Measurements from ENCODE around the gene ABCC6.
"Not testable (repeated sequence)": the region's sequence is repeated elsewhere in the genome, so short reads cannot be mapped to it uniquely, and the experiment has no call there.

DNA sequence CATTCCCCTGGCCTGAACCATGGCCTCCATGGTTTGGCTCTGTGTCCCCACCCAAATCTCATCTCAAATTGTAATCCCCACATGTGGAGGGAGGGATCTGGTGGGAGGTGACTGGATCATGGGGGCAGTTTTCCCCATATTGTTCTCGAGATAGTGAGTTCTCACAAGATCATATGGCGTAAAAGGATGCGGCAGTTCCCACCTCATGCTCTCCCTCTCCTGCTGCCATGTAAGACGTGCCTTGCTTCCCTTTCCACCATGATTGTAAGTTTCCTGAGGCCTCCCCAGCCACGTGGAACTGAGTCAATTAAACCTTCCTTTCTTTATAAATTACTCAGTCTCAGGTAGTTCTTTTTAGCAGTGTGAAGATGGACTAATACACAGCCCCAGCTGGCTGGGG, 61.5 kb downstream of the ABCC6 start:
- not testable (repeated sequence) for TF ChIP-seq FOXA1 (IDR thresholded peaks at IDR 0.05); GABPA (IDR thresholded peaks at IDR 0.05 in 1 of 2, conservative IDR thresholded peaks at IDR 0.05 in 1 of 2); TAF1 (conservative IDR thresholded peaks at IDR 0.05)
- TF ChIP-seq, protein P1, sequence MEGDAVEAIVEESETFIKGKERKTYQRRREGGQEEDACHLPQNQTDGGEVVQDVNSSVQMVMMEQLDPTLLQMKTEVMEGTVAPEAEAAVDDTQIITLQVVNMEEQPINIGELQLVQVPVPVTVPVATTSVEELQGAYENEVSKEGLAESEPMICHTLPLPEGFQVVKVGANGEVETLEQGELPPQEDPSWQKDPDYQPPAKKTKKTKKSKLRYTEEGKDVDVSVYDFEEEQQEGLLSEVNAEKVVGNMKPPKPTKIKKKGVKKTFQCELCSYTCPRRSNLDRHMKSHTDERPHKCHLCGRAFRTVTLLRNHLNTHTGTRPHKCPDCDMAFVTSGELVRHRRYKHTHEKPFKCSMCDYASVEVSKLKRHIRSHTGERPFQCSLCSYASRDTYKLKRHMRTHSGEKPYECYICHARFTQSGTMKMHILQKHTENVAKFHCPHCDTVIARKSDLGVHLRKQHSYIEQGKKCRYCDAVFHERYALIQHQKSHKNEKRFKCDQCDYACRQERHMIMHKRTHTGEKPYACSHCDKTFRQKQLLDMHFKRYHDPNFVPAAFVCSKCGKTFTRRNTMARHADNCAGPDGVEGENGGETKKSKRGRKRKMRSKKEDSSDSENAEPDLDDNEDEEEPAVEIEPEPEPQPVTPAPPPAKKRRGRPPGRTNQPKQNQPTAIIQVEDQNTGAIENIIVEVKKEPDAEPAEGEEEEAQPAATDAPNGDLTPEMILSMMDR (IDR thresholded peaks at IDR 0.05; ENCODE audit: low read depth, low read length, missing input control) = not testable (repeated sequence)
- TF ChIP-seq, protein P2, sequence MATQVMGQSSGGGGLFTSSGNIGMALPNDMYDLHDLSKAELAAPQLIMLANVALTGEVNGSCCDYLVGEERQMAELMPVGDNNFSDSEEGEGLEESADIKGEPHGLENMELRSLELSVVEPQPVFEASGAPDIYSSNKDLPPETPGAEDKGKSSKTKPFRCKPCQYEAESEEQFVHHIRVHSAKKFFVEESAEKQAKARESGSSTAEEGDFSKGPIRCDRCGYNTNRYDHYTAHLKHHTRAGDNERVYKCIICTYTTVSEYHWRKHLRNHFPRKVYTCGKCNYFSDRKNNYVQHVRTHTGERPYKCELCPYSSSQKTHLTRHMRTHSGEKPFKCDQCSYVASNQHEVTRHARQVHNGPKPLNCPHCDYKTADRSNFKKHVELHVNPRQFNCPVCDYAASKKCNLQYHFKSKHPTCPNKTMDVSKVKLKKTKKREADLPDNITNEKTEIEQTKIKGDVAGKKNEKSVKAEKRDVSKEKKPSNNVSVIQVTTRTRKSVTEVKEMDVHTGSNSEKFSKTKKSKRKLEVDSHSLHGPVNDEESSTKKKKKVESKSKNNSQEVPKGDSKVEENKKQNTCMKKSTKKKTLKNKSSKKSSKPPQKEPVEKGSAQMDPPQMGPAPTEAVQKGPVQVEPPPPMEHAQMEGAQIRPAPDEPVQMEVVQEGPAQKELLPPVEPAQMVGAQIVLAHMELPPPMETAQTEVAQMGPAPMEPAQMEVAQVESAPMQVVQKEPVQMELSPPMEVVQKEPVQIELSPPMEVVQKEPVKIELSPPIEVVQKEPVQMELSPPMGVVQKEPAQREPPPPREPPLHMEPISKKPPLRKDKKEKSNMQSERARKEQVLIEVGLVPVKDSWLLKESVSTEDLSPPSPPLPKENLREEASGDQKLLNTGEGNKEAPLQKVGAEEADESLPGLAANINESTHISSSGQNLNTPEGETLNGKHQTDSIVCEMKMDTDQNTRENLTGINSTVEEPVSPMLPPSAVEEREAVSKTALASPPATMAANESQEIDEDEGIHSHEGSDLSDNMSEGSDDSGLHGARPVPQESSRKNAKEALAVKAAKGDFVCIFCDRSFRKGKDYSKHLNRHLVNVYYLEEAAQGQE (IDR thresholded peaks at IDR 0.05) = not testable (repeated sequence)
- TF ChIP-seq, protein P3, sequence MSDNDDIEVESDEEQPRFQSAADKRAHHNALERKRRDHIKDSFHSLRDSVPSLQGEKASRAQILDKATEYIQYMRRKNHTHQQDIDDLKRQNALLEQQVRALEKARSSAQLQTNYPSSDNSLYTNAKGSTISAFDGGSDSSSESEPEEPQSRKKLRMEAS (IDR thresholded peaks at IDR 0.05) = not testable (repeated sequence)
